Measurements from ENCODE around the gene L3MBTL3. TPM values are rescaled to one million over a fixed set of nuclear protein-coding genes. Genes with fewer than 3 reads are reported as not detected.
"Not testable (repeated sequence)": the region's sequence is repeated elsewhere in the genome, so short reads cannot be mapped to it uniquely, and the experiment has no call there.

The L3MBTL3 gene
- total RNA-seq, 1 experiment from 2014 or later = 4.7 TPM

GRCh38 chr6:130116273-130116672 is 97.9 kb downstream of the L3MBTL3 start:
- Mint-ChIP-seq H3K27me3 (ENCODE audit: low read depth) (no peaks in the 10 kb centered on the region), H3K27ac (no peak overlapping the region), H3K4me3 (no peak overlapping the region), H3K4me1 (no peaks in the 10 kb centered on the region), H3K36me3 (ENCODE audit: insufficient read depth in 1 of 3, low read depth in 3 of 3) (no peaks in the 10 kb centered on the region; a peak in 1 of 7 replicates), H3K9me3 (no peaks in the 10 kb centered on the region)
- no peaks in the 10 kb centered on the region for H3K79me2 ChIP-seq (ENCODE audit: insufficient read depth, low read length)
- no peak overlapping the region for H2AK5ac ChIP-seq (ENCODE audit: insufficient read length, low read length)
- H3K23me2 ChIP-seq (ENCODE audit: insufficient read length, low read depth, low read length, poor library complexity, severe bottlenecking) = no peaks in the 10 kb centered on the region
- no peak overlapping the region for H3K23ac ChIP-seq (ENCODE audit: insufficient read length, low read depth, low read length)
- H2AFZ ChIP-seq (ENCODE audit: low read length) = no peak overlapping the region
- H3T11ph ChIP-seq (ENCODE audit: low read length) = no peak overlapping the region
- no peak overlapping the region for H3K4me2 ChIP-seq (ENCODE audit: insufficient read depth, insufficient read length, low read length)
- H2BK12ac ChIP-seq (ENCODE audit: insufficient read length, low read depth, low read length) = no peak overlapping the region
- no peak overlapping the region for H3K9ac ChIP-seq (ENCODE audit: extremely low read depth, insufficient read length, low read length)
- no peaks in the 10 kb centered on the region for H3K27me3 ChIP-seq (ENCODE audit: insufficient read depth, low read length)
- no peak for DNase-seq
- no peak overlapping the region for H4K91ac ChIP-seq (ENCODE audit: insufficient read length, low read depth, low read length)
- no peak overlapping the region for H4K8ac ChIP-seq (replicated peaks; ENCODE audit: insufficient read length, low read depth, low read length)
- no peak overlapping the region for H3K18ac ChIP-seq (ENCODE audit: insufficient read length, low read depth, low read length)
- no peak overlapping the region for H3K14ac ChIP-seq (ENCODE audit: insufficient read depth, low read length)
- H3K79me1 ChIP-seq (ENCODE audit: insufficient read depth, low read depth, low read length, poor library complexity, severe bottlenecking) = no peaks in the 10 kb centered on the region
- H2BK20ac ChIP-seq (ENCODE audit: low read depth, low read length, poor library complexity, severe bottlenecking) = no peak overlapping the region
- no peak overlapping the region for H2BK15ac ChIP-seq (ENCODE audit: low read depth, low read length)
- no peak overlapping the region for H3K27ac ChIP-seq (ENCODE audit: insufficient read length, low read depth, low read length)
- no peak overlapping the region for H2BK120ac ChIP-seq (ENCODE audit: low read depth, low read length, poor library complexity, severe bottlenecking)
- no peaks in the 10 kb centered on the region for H4K20me1 ChIP-seq (ENCODE audit: control insufficient read depth, insufficient read depth, insufficient read length)
- no peak overlapping the region for H3K4ac ChIP-seq (ENCODE audit: low read depth, low read length)
- H3K4me1 ChIP-seq (ENCODE audit: insufficient read depth, low read length) = no peaks in the 10 kb centered on the region
- H2BK5ac ChIP-seq (ENCODE audit: insufficient read length, low read length) = no peak overlapping the region
- WGBS (ENCODE audit: extremely low coverage, insufficient read length, low lambda C conversion rate) = no CpG with 5 or more reads among the region's 4 CpGs
- H3K56ac ChIP-seq (ENCODE audit: insufficient read length, low read depth, low read length) = no peak overlapping the region
- no peak overlapping the region for H4K5ac ChIP-seq (ENCODE audit: insufficient read length, low read depth, low read length)
- TF ChIP-seq CTCF (conservative IDR thresholded peaks at IDR 0.05) = no peak
- no peaks in the 10 kb centered on the region for H3K9me3 ChIP-seq (ENCODE audit: control insufficient read depth, low read depth, low read length)

DNA sequence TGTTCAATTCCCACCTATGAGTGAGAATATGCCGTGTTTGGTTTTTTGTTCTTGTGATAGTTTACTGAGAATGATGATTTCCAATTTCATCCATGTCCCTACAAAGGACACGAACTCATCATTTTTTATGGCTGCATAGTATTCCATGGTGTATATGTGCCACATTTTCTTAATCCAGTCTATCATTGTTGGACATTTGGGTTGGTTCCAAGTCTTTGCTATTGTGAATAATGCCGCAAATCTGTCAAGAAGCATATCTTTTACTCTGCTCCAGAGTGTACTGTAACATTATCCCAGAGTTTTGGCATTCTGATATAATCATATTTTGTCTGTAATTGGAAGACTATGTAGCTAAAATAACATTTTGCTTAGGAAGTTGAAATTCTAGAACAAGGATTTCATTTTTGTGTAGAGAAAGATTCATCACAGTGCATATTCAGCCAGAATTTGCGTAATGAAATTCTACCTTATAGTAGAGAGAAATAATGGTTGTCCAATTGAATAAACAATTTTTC is 98.9 kb downstream of the L3MBTL3 start:
- not testable (repeated sequence) for H2BK120ac ChIP-seq (ENCODE audit: low read depth, low read length, poor library complexity, severe bottlenecking); H4K20me1 ChIP-seq (ENCODE audit: control insufficient read depth, insufficient read depth, insufficient read length); H4K5ac ChIP-seq (ENCODE audit: insufficient read length, low read depth, low read length); H2BK15ac ChIP-seq (ENCODE audit: low read depth, low read length); H2AFZ ChIP-seq (ENCODE audit: low read length); H3K9me3 ChIP-seq (ENCODE audit: control insufficient read depth, low read depth, low read length); H3K56ac ChIP-seq (ENCODE audit: insufficient read length, low read depth, low read length); DNase-seq; H3K27me3 ChIP-seq (ENCODE audit: insufficient read depth, low read length); H3K9ac ChIP-seq (ENCODE audit: extremely low read depth, insufficient read length, low read length); H3K14ac ChIP-seq (ENCODE audit: insufficient read depth, low read length); H3K9me3 Mint-ChIP-seq; H3K23me2 ChIP-seq (ENCODE audit: insufficient read length, low read depth, low read length, poor library complexity, severe bottlenecking); H3K36me3 Mint-ChIP-seq (ENCODE audit: insufficient read depth in 1 of 3, low read depth in 3 of 3); H2BK20ac ChIP-seq (ENCODE audit: low read depth, low read length, poor library complexity, severe bottlenecking); H3K79me1 ChIP-seq (ENCODE audit: insufficient read depth, low read depth, low read length, poor library complexity, severe bottlenecking); H2BK12ac ChIP-seq (ENCODE audit: insufficient read length, low read depth, low read length); H3K27me3 Mint-ChIP-seq (ENCODE audit: low read depth); H3K4ac ChIP-seq (ENCODE audit: low read depth, low read length); H3K27ac ChIP-seq (ENCODE audit: insufficient read length, low read depth, low read length); H3K79me2 ChIP-seq (ENCODE audit: insufficient read depth, low read length); H3K4me1 Mint-ChIP-seq; H4K8ac ChIP-seq (replicated peaks; ENCODE audit: insufficient read length, low read depth, low read length); H3K4me1 ChIP-seq (ENCODE audit: insufficient read depth, low read length); H3K4me2 ChIP-seq (ENCODE audit: insufficient read depth, insufficient read length, low read length); H2AK5ac ChIP-seq (ENCODE audit: insufficient read length, low read length); H3K27ac Mint-ChIP-seq; H4K91ac ChIP-seq (ENCODE audit: insufficient read length, low read depth, low read length); H3K4me3 Mint-ChIP-seq; H3T11ph ChIP-seq (ENCODE audit: low read length); H2BK5ac ChIP-seq (ENCODE audit: insufficient read length, low read length); H3K23ac ChIP-seq (ENCODE audit: insufficient read length, low read depth, low read length); H3K18ac ChIP-seq (ENCODE audit: insufficient read length, low read depth, low read length)
- WGBS (ENCODE audit: extremely low coverage, insufficient read length, low lambda C conversion rate) = no CpG with 5 or more reads among the region's 4 CpGs
